ENCODE results near the gene CDH4.

Gene CDH4

GRCh38 chr20:61924858-61925554 lies 672.9 kb downstream of the CDH4 start:
- Histone ChIP-seq H3K27me3 (ENCODE audit: insufficient read depth, poor library complexity, severe bottlenecking) (no peaks in the 10 kb centered on the region), H3K27ac (replicated peaks) (no peak overlapping the region), H3K4me3 (replicated peaks; ENCODE audit: insufficient read depth, low read length) (no peak overlapping the region)
- no peak for TF ChIP-seq POLR2AphosphoS5 (IDR thresholded peaks at IDR 0.05; ENCODE audit: low read depth)
- no peak for TF ChIP-seq REST (IDR thresholded peaks at IDR 0.05; ENCODE audit: insufficient replicate concordance, low read depth)
- no peak for TF ChIP-seq GABPA (IDR thresholded peaks at IDR 0.05; ENCODE audit: low read depth)
- no peak for TF ChIP-seq CTCF (IDR thresholded peaks at IDR 0.05; ENCODE audit: insufficient read depth, low read length)
- DNase-seq (ENCODE audit: low read depth in 1 of 2, low spot score in 1 of 2) = no peak

GRCh38 chr20:61925555-61926252 lies 673.6 kb downstream of the CDH4 start:
- no peak overlapping the region for H3K4me3 ChIP-seq (replicated peaks; ENCODE audit: insufficient read depth, low read length)
- H3K27me3 ChIP-seq (ENCODE audit: insufficient read depth, poor library complexity, severe bottlenecking) = no peaks in the 10 kb centered on the region
- no peak for DNase-seq (ENCODE audit: low read depth in 1 of 2, low spot score in 1 of 2)
- no peak overlapping the region for H3K27ac ChIP-seq (replicated peaks)
- no peak for TF ChIP-seq POLR2AphosphoS5 (IDR thresholded peaks at IDR 0.05; ENCODE audit: low read depth)

GRCh38 chr20:61926253-61926613 lies 674.2 kb downstream of the CDH4 start:
- no peak for DNase-seq (ENCODE audit: low read depth in 1 of 2, low spot score in 1 of 2)
- Histone ChIP-seq H3K27ac (replicated peaks) (no peak overlapping the region), H3K27me3 (ENCODE audit: insufficient read depth, poor library complexity, severe bottlenecking) (no peaks in the 10 kb centered on the region), H3K4me3 (replicated peaks; ENCODE audit: insufficient read depth, low read length) (no peak overlapping the region)
- no peak for TF ChIP-seq REST (IDR thresholded peaks at IDR 0.05; ENCODE audit: insufficient replicate concordance, low read depth)
- no peak for TF ChIP-seq SPI1 (IDR thresholded peaks at IDR 0.05; ENCODE audit: borderline replicate concordance, low read depth)
- TF ChIP-seq CTCF (IDR thresholded peaks at IDR 0.05; ENCODE audit: insufficient read depth, low read length) = no peak
- no peak for TF ChIP-seq POLR2AphosphoS5 (IDR thresholded peaks at IDR 0.05; ENCODE audit: low read depth)
- TF ChIP-seq GABPA (IDR thresholded peaks at IDR 0.05; ENCODE audit: low read depth) = no peak

GRCh38 chr20:61926796-61927192 lies 674.7 kb downstream of the CDH4 start:
- TF ChIP-seq GABPA (IDR thresholded peaks at IDR 0.05; ENCODE audit: low read depth) (no peak), SPI1 (IDR thresholded peaks at IDR 0.05; ENCODE audit: borderline replicate concordance, low read depth) (no peak), POLR2AphosphoS5 (IDR thresholded peaks at IDR 0.05; ENCODE audit: low read depth) (no peak), REST (IDR thresholded peaks at IDR 0.05; ENCODE audit: insufficient replicate concordance, low read depth) (no peak), CTCF (IDR thresholded peaks at IDR 0.05; ENCODE audit: insufficient read depth, low read length) (no peak)
- no peak for DNase-seq (ENCODE audit: low read depth in 1 of 2, low spot score in 1 of 2)
- Histone ChIP-seq H3K4me3 (replicated peaks; ENCODE audit: insufficient read depth, low read length) (no peak overlapping the region), H3K27me3 (ENCODE audit: insufficient read depth, poor library complexity, severe bottlenecking) (no peaks in the 10 kb centered on the region), H3K27ac (replicated peaks) (no peak overlapping the region)
